Caco-2 (cell line): ENCODE data around the gene COLEC12. TPM values are rescaled to one million over a fixed set of nuclear protein-coding genes. Genes with fewer than 3 reads are reported as not detected.

ENCODE experiments used
- BruUV-seq: library from RNA; stranded (reverse); fragments of 400-500 nt; replicated peaks from 2 replicates; lab custom pipeline; 2021; lab: Mats Ljungman, UMichigan
- CTCF ChIA-PET: fragments of 300-600 bp; sonication (Branson Sonifier 250); formaldehyde crosslinking; loops from one replicate; lab custom pipeline; 2022; ENCODE audit warnings: antibody characterized with exemption; lab: Charles Lee
- POLR2A ChIA-PET: fragments of 300-600 bp; sonication (Branson Sonifier 250); formaldehyde crosslinking; loops from one replicate; lab custom pipeline; 2022; ENCODE audit warnings: antibody characterized with exemption; lab: Charles Lee
- DNase-seq, 2 experiments: peaks; one replicate each; pipeline versions ENCODE4 v3.0.0 to v3.0.0-alpha.2; 2020 to 2022
- H3K27me3 ChIP-seq: replicated peaks from 2 replicates; pipeline ENCODE4 v1.6.0; 2011; ENCODE audit warnings: low read length; ENCODE audit not compliant: control insufficient read depth, insufficient read depth
- H3K36me3 ChIP-seq: 2 replicates; pipeline ENCODE4 v1.5.1; 2011; ENCODE audit warnings: low read length; ENCODE audit not compliant: control insufficient read depth, insufficient read depth
- H3K4me1 ChIP-seq: fragments of 250-450 bp; sonication (Bioruptor Pico); 2 replicates; pipeline ENCODE4 v1.5.1; 2020; ENCODE audit warnings: mild to moderate bottlenecking
- H3K4me3 ChIP-seq: 2 replicates; pipeline ENCODE4 v1.5.1; 2011; ENCODE audit warnings: low read depth, mild to moderate bottlenecking, control low read depth, low read length
- H3K9me3 ChIP-seq: fragments of 250-450 bp; sonication (Bioruptor Pico); 2 replicates; pipeline ENCODE4 v1.5.1; 2020; ENCODE audit warnings: mild to moderate bottlenecking, moderate library complexity
- H3K27ac Mint-ChIP-seq: one replicate; pipeline ENCODE4 v1.8.0; 2022; ENCODE audit warnings: mixed read lengths; ENCODE audit not compliant: unreplicated experiment
- H3K27me3 Mint-ChIP-seq: one replicate; pipeline ENCODE4 v1.8.0; 2022; ENCODE audit warnings: mixed read lengths; ENCODE audit not compliant: insufficient read depth, unreplicated experiment
- H3K36me3 Mint-ChIP-seq: one replicate; pipeline ENCODE4 v1.8.0; 2022; ENCODE audit warnings: mild to moderate bottlenecking, mixed read lengths; ENCODE audit not compliant: insufficient read depth, unreplicated experiment
- H3K4me1 Mint-ChIP-seq: one replicate; pipeline ENCODE4 v1.8.0; 2022; ENCODE audit warnings: low read depth, mixed read lengths; ENCODE audit not compliant: unreplicated experiment
- H3K4me3 Mint-ChIP-seq: one replicate; pipeline ENCODE4 v1.8.0; 2022; ENCODE audit warnings: mild to moderate bottlenecking, moderate library complexity, mixed read lengths; ENCODE audit not compliant: unreplicated experiment
- H3K9me3 Mint-ChIP-seq: one replicate; pipeline ENCODE4 v1.8.0; 2022; ENCODE audit warnings: mixed read lengths; ENCODE audit not compliant: unreplicated experiment
- CTCF ChIP-seq, 2 experiments: fragments of 200-600 bp in 1 of 2; IDR thresholded peaks; 1 replicate in 1 of 2; 2 replicates in 1 of 2; pipeline versions ENCODE4 v1.5.1 to v1.8.0; 2011 to 2022; ENCODE audit warnings: antibody characterized with exemption in 1 of 2, control low read depth in 1 of 2, inconsistent platforms in 1 of 2, low read depth in 1 of 2, low read length in 1 of 2, mild to moderate bottlenecking in 1 of 2, moderate library complexity in 1 of 2; ENCODE audit not compliant: insufficient read depth in 1 of 2, severe bottlenecking in 1 of 2, unreplicated experiment in 1 of 2
- intact Hi-C: fragments of 100-400 bp; cut with micrococcal nuclease; formaldehyde crosslinking; loops from one replicate; pipeline ENCODE4 v1.10.0; 2022; ENCODE audit not compliant: unreplicated experiment
- total RNA-seq: library from RNA; stranded (reverse); gene quantifications from 2 replicates; pipeline ENCODE4 v1.2.3, GENCODE V29; 2022

Gene COLEC12
- total RNA-seq, 1 experiment from 2014 or later = 0.09 TPM

- H3K9me3 ChIP-seq = no peaks in the 10 kb centered on the region
- H3K4me1 Mint-ChIP-seq = no peaks in the 10 kb centered on the region
- DNase-seq = no peak
- H3K27ac Mint-ChIP-seq = no peak overlapping the region
- H3K9me3 Mint-ChIP-seq = no peaks in the 10 kb centered on the region
- H3K4me3 Mint-ChIP-seq = no peak overlapping the region
- no peaks in the 10 kb centered on the region for H3K27me3 ChIP-seq
- no peaks in the 10 kb centered on the region for H3K4me1 ChIP-seq
- no peaks in the 10 kb centered on the region for H3K27me3 Mint-ChIP-seq
- no peaks in the 10 kb centered on the region for H3K36me3 ChIP-seq
- no peak overlapping the region for H3K4me3 ChIP-seq
- intact Hi-C loops = no loop called here
- ChIA-PET CTCF (no interaction called here), POLR2A (no interaction called here)
- no peaks in the 10 kb centered on the region for H3K36me3 Mint-ChIP-seq
- no TSS peak for BruUV-seq
- TF ChIP-seq CTCF (IDR thresholded peaks at IDR 0.05; ENCODE audit: insufficient read depth in 1 of 2, low read depth in 1 of 2, low read length in 1 of 2, severe bottlenecking in 1 of 2, unreplicated experiment in 1 of 2) = no peak
Observed at GRCh38 chr18:339200-339599, 161.3 kb downstream of the COLEC12 start.

DNA sequence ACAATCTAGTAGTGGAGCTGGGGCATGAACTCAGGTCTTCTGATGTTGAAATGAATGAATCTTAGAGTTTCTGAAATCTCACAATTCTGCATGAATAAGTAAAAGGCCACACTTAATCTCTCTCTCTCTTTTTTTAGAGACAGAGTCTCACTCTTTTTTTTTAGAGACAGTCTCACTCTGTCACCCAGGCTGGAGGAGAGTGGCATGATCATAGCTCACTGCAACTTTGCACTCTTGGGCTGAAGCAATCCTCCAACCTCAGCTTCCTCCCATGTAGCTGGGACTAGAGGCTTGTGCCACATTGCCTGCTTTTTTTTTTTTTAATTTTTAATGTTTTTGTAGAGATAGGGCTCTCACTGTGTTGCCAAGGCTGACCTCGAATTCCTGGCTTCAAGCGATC is 163.8 kb downstream of the COLEC12 start:
- H3K9me3 Mint-ChIP-seq = no peaks in the 10 kb centered on the region
- H3K27me3 ChIP-seq = no peaks in the 10 kb centered on the region
- no peaks in the 10 kb centered on the region for H3K36me3 ChIP-seq
- no peak overlapping the region for H3K4me3 Mint-ChIP-seq
- no peaks in the 10 kb centered on the region for H3K36me3 Mint-ChIP-seq
- peaks cover 5% of the 10 kb centered on the region for H3K4me1 Mint-ChIP-seq
- CTCF ChIA-PET = no interaction called here
- H3K27me3 Mint-ChIP-seq = no peaks in the 10 kb centered on the region
- BruUV-seq = no TSS peak
- no peak overlapping the region for H3K27ac Mint-ChIP-seq
- DNase-seq = no peak
- no peaks in the 10 kb centered on the region for H3K9me3 ChIP-seq
- intact Hi-C loops = no loop called here
- no peaks in the 10 kb centered on the region for H3K4me1 ChIP-seq
- POLR2A ChIA-PET = no interaction called here
- no peak for TF ChIP-seq CTCF (IDR thresholded peaks at IDR 0.05; ENCODE audit: insufficient read depth in 1 of 2, low read depth in 1 of 2, low read length in 1 of 2, severe bottlenecking in 1 of 2, unreplicated experiment in 1 of 2)
- no peak overlapping the region for H3K4me3 ChIP-seq

DNA sequence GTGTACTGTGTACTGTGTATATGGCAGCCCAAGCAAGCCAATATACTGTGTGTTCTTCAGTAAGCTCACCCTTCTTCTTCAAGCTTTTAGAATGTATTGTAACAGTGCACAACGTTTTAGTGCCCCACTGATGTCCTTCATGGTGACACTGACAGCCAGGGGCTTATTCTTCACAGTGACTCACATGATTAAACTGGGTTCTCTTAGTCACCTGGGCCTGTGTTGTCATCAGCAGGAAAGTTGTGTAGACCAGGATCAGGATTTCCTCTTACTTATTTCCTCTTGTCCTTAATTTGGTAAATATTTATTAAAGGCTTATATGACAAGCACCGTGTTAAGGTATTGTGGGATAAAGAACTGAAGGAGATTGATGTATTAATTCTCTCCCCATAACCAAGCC is 164.8 kb downstream of the COLEC12 start:
- H3K9me3 Mint-ChIP-seq = no peaks in the 10 kb centered on the region

More for the DNA sequence above, 164.8 kb downstream of the COLEC12 start:
- Histone ChIP-seq H3K4me1 (no peaks in the 10 kb centered on the region), H3K36me3 (no peaks in the 10 kb centered on the region), H3K27me3 (no peaks in the 10 kb centered on the region), H3K4me3 (no peak overlapping the region), H3K9me3 (no peaks in the 10 kb centered on the region)
- no peak for TF ChIP-seq CTCF (IDR thresholded peaks at IDR 0.05; ENCODE audit: insufficient read depth in 1 of 2, low read depth in 1 of 2, low read length in 1 of 2, severe bottlenecking in 1 of 2, unreplicated experiment in 1 of 2)
- BruUV-seq = no TSS peak
- POLR2A ChIA-PET = no interaction called here
- CTCF ChIA-PET = no interaction called here
- Mint-ChIP-seq H3K4me3 (no peak overlapping the region), H3K4me1 (peaks cover 5% of the 10 kb centered on the region), H3K36me3 (no peaks in the 10 kb centered on the region), H3K27ac (no peak overlapping the region), H3K27me3 (no peaks in the 10 kb centered on the region)
- intact Hi-C loops = no loop called here
- no peak for DNase-seq
